ENCODE results near the gene CYP27A1. TPM values are rescaled to one million over a fixed set of nuclear protein-coding genes. Genes with fewer than 3 reads are reported as not detected.

CYP27A1 gene
- total and polyA plus RNA-seq, 2 of the 4 experiments (the other 2 are of a cell fraction): 5.2 to 5.3 TPM

GRCh38 chr2:218732761-218733158, 49.2 kb upstream of the CYP27A1 start:
- in situ Hi-C loops (cut with MboI; ENCODE audit: low sequenced_read_pairs): no loop called here
- H4K20me1 ChIP-seq (ENCODE audit: insufficient read depth, low read length): no peaks in the 10 kb centered on the region; the same call in 1 of the 2 replicates
- WGBS, 2 experiments (ENCODE audit: extremely low coverage in 2 of 2, insufficient read length in 1 of 2): no CpG with 5 or more reads among the region's 2 CpGs
- ChIA-PET POLR2A (ENCODE audit: unreplicated experiment) (interaction anchor here (0.6 kb wide), 1 partner anchor 735 kb away, joined by 3 read pairs; no protein-coding TSS in a partner anchor), CTCF (interaction anchor here (0.6 to 0.7 kb wide), 2 partner anchors 20 to 21 kb away, joined by 3 read pairs; no protein-coding TSS in a partner anchor)
- peak overlapping the region; percentile 80; the same call in 1 of the 2 replicates for H3K23ac ChIP-seq (ENCODE audit: low read depth, low read length)
- intact Hi-C loops (cut with micrococcal nuclease): loop anchor here (5.0 kb wide), 1 partner anchor 75 kb away; no protein-coding TSS in a partner anchor
- no peak overlapping the region for H3K4me3 ChIP-seq (ENCODE audit: insufficient read depth, low read depth, low read length)
- H4K91ac ChIP-seq (ENCODE audit: insufficient read depth, low read depth, low read length): peak overlapping the region; percentile 76
- H3K9ac ChIP-seq (ENCODE audit: low read depth, low read length): peak overlapping the region; percentile 33; the same call in 1 of the 2 replicates
- dilution Hi-C loops (cut with HindIII; ENCODE audit: low sequenced_read_pairs, unreplicated experiment): no loop called here
- peak overlapping the region; percentile 90 for H2BK5ac ChIP-seq (ENCODE audit: low read depth, low read length, poor library complexity, severe bottlenecking)
- no peaks in the 10 kb centered on the region for H3K9me3 ChIP-seq (ENCODE audit: control insufficient read depth, insufficient read depth, low read length)
- H4K8ac ChIP-seq (ENCODE audit: low read depth in 2 of 2, low read length in 2 of 2): peak overlapping the region; percentile 82 to 88; a peak in 3 of 4 replicates
- peak overlapping the region; percentile 42; the same call in 2 of the 3 replicates for H2BK15ac ChIP-seq (ENCODE audit: low read depth, low read length)
- DNase-seq (peak; percentile 49), ATAC-seq (ENCODE audit: low read depth) (0 out of 2 replicates have a peak, but pooled peaks have one; percentile 9)
- peaks cover 6% of the 10 kb centered on the region for H3K36me3 ChIP-seq (ENCODE audit: control insufficient read depth, insufficient read depth, low read length)
- peak overlapping the region; percentile 57 for H2AK9ac ChIP-seq (replicated peaks; ENCODE audit: low read depth, low read length, poor library complexity)
- peaks cover 17% of the 10 kb centered on the region for H3K9me1 ChIP-seq (ENCODE audit: insufficient read depth, low read length)
- H3K79me1 ChIP-seq (ENCODE audit: low read depth in 1 of 2, low read length in 2 of 2): peaks cover 29 to 73% of the 10 kb centered on the region in 2 experiments
- no peaks in the 10 kb centered on the region for H3K27me3 ChIP-seq (ENCODE audit: control insufficient read depth, insufficient read depth, low read length)
- H3K4me1 ChIP-seq (ENCODE audit: control insufficient read depth, insufficient read depth, low read length): peaks cover 20% of the 10 kb centered on the region
- H4K5ac ChIP-seq (ENCODE audit: low read depth, low read length): peak overlapping the region; percentile 99
- peak overlapping the region; percentile 79 for H3K14ac ChIP-seq (replicated peaks; ENCODE audit: low read depth, low read length)
- peak overlapping the region; percentile 99 for H3K18ac ChIP-seq (ENCODE audit: low read depth, low read length)
- peak overlapping the region; percentile 93 for H2AK5ac ChIP-seq (ENCODE audit: low read depth, low read length)
- H3K4ac ChIP-seq (ENCODE audit: low read depth, low read length): peak overlapping the region; percentile 88
- peak overlapping the region; percentile 29; the same call in 1 of the 2 replicates for H3K56ac ChIP-seq (ENCODE audit: extremely low read depth, insufficient read depth, low read length)
- TF ChIP-seq MAFK (IDR thresholded peaks at IDR 0.05; ENCODE audit: low read depth, low read length) (no peak), RAD21 (IDR thresholded peaks at IDR 0.05; ENCODE audit: low read length) (no peak), CTCF (conservative IDR thresholded peaks at IDR 0.05; ENCODE audit: low read depth, low read length) (no peak), CEBPB (IDR thresholded peaks at IDR 0.05; ENCODE audit: low read depth, low read length) (peak; percentile 67)
- peak overlapping the region; percentile 75 for H2BK120ac ChIP-seq (ENCODE audit: low read depth, low read length)
- H2AFZ ChIP-seq (replicated peaks; ENCODE audit: low read length, poor library complexity): no peak overlapping the region
- H3K27ac ChIP-seq (ENCODE audit: insufficient read depth, low read length): peak overlapping the region; percentile 99
- no TSS peak for BruUV-seq (replicated peaks)
- peak overlapping the region; percentile 96 for H2BK20ac ChIP-seq (ENCODE audit: low read depth, low read length)
- H3K4me2 ChIP-seq (ENCODE audit: low read depth, low read length): peak overlapping the region; percentile 51; the same call in 1 of the 2 replicates

Data from IMR-90 (cell line).